OCI-LY3 (cell line): Measurements from ENCODE around the gene TMEM132C.

ENCODE experiments used
- EZH2phosphoT487 ChIP-seq: fragments of 200-600 bp; shearing (Covaris generic); IDR thresholded peaks from 2 replicates; pipeline ENCODE4 v1.6.1; 2018; ENCODE audit warnings: antibody characterized with exemption, mixed run types, low read depth
- TF ChIP-seq, protein P1 (sequence below): fragments of 200-600, 300-600 bp; sonication (generic); IDR thresholded peaks from 2 replicates; pipeline ENCODE4 v1.5.1; 2014; ENCODE audit warnings: antibody characterized with exemption, low read length, low read depth

DNA sequence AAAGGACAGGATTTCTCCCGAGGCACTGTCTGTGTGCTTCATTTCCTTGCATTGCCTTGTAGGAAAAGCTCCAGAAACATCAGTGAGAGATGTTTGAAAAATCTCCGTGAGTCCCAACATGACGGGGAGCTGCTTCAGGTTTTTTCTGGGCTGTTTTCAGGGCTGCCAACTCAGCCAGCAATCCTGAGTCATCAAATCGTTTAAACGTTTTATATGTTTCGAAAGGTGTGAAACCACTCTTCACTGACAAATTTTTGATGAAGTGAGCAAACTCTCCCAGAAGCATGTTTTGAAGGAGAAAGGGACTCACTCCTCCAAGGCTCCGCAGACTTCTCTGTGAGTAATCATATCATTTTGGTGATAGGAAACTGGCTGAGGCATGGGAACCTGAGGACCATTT, 240.5 kb downstream of the TMEM132C start:
- TF ChIP-seq, protein P1, sequence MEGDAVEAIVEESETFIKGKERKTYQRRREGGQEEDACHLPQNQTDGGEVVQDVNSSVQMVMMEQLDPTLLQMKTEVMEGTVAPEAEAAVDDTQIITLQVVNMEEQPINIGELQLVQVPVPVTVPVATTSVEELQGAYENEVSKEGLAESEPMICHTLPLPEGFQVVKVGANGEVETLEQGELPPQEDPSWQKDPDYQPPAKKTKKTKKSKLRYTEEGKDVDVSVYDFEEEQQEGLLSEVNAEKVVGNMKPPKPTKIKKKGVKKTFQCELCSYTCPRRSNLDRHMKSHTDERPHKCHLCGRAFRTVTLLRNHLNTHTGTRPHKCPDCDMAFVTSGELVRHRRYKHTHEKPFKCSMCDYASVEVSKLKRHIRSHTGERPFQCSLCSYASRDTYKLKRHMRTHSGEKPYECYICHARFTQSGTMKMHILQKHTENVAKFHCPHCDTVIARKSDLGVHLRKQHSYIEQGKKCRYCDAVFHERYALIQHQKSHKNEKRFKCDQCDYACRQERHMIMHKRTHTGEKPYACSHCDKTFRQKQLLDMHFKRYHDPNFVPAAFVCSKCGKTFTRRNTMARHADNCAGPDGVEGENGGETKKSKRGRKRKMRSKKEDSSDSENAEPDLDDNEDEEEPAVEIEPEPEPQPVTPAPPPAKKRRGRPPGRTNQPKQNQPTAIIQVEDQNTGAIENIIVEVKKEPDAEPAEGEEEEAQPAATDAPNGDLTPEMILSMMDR, result no peak
- TF ChIP-seq EZH2phosphoT487, result no peak
